AG20443 (cell line): Measurements from ENCODE around the gene PRR4.

Experiments
- DNase-seq: peaks from one replicate; pipeline ENCODE4 v3.0.0; 2012; ENCODE audit warnings: low spot score, mixed read lengths

PRR4 gene, protein sequence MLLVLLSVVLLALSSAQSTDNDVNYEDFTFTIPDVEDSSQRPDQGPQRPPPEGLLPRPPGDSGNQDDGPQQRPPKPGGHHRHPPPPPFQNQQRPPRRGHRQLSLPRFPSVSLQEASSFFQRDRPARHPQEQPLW

DNA sequence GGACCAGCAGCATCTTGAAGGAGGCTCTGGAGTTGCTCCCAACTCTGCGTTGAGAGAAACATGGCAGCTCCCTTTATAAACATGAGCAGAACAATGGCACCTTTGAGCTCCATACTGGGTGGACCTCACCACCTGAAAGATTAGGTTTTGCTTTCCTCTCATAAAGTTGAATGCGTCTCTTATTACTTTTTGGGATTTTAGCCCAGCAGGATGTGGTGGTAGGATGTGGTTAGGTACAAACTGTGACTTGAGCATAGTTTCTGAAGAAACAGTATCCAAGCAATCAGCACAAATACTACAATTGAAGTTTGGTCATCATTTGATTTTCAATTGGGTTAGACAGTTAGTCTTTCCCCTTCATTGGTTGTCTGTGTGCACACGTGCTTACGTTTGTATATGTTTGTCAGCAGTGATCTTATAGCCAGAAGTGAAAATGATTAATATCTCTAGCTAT, at the start of gene PRR4:
PRR4 (minus strand) TSS at position 51 of the 454 bp plus-strand sequence; CDS start at position 13, 38 bp downstream.
- no peak for DNase-seq

DNA sequence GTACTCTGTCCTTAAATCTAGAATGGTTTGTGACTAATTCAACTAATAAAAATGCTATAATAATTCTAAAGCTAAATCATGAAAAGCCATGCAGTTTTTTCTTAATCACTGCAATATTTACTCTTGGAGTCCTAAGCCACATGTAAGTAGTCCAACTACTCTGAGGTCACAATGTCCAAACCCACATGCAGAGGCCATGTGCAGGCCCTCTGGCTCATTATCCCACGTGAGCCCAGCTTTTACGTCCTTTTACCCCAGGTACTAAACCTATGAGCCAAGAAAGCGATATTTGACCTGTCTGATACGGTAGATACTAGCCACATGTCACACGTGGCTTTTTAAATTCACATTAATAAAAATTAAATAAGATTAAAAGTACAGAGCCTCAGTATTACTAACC, 47.6 kb upstream of the PRR4 start:
- DNase-seq: no peak

DNA sequence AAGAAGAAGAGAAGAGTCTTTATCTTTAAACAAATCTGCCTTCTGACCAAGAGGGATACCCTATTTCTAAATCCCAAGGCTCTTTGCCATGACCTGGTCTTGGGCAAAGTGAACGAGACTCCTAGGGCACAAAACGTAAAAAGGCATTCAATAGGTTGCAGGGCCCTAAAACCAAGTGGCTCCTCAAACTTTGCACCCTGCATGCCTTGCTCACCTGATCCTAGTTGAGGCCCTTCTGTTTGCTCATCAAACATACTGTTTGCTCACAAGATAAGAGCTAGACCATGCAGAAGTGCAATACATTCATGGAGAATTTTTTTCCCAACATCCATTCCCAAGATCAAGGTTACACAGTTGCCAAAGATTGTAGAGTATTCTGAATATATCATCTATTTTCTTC, 42.7 kb upstream of the PRR4 start:
- DNase-seq: no peak

DNA sequence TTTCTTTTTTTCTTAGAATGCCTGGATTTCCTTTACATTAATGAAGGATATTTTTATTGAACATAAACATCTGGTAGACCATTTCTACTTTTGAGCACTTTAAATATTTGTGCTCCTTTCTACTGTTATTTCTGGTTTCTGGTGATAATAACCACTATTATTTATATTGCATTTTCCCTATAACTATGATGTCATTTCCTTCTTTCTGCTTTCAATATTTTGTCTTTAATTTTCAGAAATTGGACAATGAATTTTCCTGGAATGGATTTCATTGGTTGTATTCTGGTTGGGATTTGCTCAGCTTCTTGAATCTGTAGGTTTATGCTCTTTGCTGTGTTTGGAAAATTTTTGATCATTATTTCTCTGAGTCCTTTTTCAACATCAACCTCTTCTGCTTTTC, 40.0 kb upstream of the PRR4 start:
- no peak for DNase-seq

DNA sequence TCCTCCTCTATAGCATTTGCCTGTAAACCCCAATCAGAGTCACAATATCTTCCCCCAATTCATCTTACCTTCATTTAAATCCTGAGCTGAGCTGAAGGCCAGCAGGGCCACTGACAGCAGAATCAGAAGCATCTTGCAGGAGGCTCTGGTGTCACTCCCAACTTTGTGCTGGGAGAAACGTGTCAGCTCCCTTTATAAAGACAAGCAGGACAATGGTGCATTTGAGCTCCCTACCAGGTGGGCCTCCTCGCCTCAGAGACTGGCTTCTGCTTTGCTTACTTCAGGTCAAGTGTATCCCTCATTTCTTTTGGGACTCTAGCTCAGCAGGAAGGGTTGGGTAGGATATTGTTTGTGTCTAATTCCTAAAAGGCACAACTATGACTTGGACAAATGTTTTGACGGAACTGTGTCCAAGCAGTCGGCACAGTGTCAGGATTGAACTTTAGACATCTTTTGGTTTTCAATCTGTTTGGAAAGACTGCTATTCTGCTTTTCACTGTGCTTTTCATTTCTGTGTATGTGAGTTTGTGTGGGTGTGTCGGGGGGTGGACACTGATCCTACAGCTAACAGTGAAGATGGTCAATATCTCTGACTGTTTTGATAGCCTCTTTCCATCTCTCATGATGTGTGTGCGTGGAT, 34.9 kb upstream of the PRR4 start, which contains the start of gene PRH1:
PRH1 (minus strand) TSS at position 170 of the 640 bp plus-strand sequence; CDS start at position 132, 38 bp downstream.
- DNase-seq: no peak

DNA sequence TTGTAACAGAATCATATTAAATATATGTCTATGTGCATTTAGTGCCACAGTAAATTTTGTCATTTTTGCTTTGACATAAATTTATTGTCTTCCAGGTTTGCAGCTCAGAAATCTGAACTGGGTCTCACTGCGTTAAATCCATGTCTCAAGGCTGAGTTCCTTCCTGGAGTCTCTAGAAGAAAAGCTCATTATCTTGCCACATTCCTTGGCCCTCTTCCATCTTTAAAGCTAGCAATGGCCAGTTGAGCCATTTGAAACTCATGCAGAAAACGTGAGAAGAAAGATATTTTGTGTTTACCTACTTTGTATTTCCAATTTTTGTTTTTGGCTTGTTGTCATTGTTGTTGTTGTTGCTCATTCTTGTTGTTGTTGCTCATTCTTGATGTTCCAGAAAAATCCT, 24.1 kb upstream of the PRR4 start:
- DNase-seq: no peak

DNA sequence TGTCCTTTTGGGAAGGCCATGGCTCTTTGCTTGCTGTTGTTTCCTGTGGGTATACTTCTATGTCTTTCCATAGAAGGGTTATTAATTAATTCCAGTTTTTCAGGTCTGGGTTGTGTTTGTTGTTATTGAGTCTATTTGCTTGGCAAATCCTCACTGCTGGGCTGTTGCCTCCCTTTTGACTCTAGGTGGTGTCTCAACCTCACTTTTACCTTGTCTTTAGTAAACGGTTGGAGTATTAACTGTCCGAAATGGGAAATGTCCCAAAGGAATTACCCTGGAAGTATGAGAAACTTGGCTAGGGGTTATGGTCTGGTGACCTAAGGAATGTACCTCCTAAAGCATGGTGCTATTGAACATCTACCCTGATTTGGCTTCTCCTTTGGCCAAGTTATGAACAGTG, 18.1 kb upstream of the PRR4 start:
- DNase-seq: no peak

DNA sequence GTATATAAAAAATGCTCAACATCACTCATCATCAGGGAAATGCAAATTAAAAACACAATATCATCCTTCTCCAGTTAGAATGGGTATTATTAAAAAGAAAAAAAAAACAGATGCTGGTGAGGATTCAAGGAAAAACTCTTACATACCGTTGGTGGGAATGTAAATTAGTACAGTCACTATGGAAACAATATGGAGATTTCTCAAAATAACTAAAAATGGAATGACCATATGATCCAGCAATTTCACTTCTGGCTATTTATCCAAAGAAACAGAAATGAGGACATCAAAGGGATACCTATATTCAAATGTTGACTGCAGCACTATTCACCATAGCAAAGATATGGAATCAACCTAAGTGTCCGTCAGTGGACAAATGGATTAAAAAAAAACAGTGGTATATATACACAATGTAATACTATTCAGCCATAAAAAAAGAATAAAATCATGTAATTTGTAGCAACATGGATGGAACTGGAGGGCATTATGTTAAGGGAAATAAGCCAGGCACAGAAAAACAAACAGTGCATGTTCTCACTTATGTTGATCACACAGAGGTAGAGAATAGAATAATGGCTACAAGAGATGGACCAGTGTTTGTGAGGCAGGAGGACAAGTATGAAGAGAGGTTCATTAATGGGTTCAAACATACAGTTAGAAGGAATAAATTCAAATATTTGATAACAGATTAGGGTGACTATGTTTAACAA, 14.4 kb upstream of the PRR4 start:
- DNase-seq: no peak

DNA sequence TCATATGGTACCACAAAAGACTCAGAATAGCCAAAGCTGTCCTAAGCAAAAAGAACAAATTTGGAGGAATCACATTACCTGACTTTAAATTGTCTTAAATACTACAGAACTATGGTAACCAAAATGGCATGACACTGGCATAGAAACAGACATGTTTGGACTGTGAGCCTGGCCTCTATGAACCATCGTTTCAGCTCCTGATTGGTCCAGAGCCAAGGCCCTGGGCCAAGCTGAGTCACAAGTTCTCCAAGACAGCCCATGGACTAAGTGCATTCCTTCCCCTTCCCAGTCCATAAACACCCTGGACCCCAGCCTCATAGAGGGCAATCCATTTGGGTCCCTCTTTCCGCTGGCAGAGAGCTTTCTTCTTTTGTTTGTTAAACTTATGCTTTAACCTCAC, 12.1 kb upstream of the PRR4 start:
- DNase-seq: no peak

DNA sequence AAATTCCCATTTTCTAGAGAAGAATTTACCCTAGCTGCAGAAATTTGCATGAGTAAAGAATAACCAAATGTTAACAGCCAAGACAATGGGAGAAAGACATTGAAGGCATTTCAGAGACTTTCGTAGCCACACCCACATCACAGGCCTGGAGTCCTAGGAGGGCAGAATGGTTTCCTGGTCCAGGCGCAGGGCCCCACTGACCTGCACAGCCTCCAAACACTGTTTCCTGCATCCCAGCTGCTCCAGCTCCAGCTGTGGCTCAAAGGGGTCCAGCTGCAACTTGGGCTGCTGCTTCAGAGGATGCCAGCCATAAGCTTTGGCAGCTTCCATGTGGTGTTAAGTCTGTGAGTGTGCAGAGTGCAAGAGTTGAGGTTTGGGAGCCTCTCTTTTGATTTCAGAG, 6.5 kb upstream of the PRR4 start:
- no peak for DNase-seq

DNA sequence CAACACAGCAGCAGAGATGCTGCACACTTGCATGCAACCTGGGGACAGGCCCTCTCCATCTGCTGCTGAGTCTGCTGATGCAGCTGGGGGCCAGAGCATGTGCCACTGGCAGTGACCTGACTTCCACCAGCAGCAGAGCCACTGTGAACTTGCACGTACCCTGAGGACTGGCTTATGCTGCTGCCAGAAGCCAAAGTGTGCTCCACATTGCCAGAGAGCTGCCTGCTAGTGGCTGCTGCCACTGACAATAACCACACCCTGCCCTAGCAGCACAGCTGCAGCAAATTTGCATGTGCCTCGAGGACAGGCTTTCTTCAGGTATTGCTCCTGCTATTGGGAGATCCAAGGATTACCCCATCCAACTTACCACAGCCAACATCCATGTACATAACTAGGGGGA, 4.5 kb upstream of the PRR4 start:
- DNase-seq: peak; percentile 13

DNA sequence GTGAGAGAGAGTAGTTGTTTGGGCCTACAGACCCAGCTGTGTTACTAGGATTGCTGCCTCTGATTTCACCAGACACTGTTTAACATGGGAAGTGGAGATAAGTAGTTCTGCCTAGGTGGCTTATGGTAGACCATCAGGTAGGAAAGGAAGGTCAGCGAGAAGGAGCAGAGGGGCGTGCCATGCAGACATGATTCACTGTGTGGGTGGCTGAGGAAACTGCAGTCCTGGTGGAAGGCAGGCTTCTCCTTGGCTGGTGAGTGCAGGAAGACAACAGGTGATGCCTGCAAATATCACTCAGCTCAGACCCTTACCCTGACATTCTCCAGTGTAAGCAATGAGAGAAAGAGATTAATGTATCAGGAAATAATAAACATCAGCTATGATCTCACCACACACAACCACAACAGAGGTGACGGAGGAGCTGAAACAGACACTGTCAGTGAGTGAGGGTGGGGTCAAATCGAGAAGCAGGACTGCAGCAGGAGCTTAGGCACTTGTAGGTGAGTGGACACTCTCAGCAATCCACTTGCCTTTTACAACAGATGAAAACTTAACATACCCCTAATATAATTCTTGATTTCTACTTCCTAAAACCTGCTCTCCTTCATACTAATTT, 2.1 kb upstream of the PRR4 start:
- DNase-seq: no peak

DNA sequence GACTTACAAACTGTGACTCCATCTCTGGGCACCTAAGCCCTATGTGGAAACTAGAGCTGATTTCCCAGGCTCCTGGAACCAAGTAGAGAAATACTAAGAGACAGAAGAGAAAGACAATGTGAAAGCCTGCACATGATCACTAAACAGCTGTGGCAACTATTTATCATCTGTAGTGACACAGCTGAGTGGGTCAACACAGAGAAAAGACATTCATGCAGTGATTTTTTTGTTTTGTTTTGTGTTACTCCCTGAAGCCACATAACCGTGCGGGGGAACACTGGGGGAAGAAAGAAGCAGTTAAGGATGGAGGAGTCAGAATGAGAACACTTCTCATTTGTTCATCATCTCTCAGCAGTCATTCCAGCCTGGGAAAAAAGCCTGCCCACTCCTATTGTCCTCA, 1.5 kb downstream of the PRR4 start:
- no peak for DNase-seq

DNA sequence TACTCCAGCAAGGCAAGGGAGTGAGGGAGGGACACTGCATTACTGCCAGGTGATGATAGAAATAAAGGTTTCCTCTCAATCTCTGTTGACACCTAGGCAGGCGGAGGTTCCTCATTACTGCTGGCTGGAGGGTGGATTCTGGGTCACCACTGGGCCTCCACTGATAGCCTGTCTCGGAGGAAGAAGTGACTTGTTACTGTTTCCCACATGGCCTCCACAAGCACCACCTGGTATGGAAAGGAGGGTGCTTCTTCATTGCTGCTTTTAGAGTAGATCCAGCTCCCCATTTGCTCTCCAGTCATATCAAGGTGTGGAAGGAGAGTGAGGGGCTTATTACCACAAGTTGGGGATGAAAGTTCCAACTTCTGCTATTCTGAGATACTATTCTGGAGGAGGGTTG, 6.4 kb downstream of the PRR4 start:
- no peak for DNase-seq

DNA sequence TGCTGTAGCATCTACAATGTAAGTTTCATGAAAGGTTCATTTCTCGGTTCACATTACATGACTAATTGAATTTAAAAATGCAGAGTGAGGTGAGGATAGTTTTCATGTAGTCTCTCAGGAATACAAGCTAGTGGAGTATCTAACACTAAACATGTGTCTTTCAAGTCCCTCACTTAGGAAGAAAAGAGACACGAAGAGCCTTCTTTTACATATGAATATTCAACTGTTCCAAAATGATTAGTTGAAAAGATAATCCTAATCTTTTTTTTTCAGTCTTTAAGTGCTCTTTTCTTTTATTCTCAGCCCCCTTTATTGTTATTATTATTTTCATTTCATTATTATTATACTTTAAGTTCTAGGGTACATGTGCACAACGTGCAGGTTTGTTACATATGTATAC, 10.8 kb downstream of the PRR4 start:
- DNase-seq: no peak

DNA sequence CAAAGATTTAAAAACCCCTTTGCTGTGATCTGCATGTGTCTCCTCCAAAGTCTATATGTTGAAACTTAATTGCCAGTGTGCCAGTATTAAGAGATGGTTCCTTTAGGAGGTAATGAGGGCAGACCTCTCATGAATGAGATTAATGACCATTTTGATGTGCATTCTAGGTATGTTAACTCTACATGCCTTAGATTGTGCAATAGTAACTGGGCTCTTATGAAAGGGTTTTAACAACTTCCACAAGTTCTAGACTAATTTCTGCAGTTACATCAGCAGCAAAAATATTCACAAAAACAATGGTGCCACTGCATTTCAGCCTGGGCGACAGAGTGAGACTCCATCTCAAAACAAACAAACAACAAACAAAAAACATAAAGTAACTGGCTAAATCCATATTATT, 19.3 kb downstream of the PRR4 start:
- no peak for DNase-seq

DNA sequence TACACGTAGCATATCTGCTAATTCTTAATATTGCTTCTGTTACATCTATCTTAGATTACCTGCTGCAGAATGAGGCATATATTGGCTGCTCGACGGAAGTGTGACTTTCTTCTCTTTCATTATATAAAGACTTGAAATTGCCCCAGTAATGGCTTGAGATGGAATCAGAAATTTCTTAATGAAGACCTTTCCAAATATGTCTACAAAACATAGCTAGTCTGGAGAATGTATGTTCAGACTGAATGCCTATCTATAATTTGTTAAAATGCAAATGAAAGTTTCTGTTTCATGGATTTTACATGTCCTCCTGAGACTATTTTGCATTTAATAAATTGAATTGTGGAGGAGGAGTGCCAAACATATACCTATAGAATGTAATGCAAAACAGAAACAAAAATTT, 23.0 kb downstream of the PRR4 start, which contains the start of gene TAS2R10:
TAS2R10 (minus strand) TSS at position 101 of the 400 bp plus-strand sequence; CDS start at position 12, 89 bp downstream.
- DNase-seq: no peak

DNA sequence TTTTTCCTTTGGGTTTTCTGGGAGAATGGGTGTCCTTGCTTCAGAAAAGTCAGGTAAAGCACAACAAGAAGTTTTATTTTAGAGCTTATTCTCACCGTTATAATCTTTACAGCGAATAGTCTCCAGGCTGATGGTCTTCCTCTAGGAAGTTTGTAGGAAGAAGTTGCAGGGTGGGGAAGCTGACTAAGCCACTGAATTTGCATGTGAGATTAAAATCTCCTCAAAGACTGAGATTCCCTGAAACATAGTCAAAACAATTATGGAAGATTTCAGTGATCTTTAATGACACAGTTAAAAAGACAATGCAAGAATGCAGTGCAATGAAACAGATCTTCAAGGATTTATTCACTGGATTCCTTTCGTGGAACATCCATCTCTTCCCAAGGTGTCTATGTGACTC, 24.3 kb downstream of the PRR4 start:
- no peak for DNase-seq

DNA sequence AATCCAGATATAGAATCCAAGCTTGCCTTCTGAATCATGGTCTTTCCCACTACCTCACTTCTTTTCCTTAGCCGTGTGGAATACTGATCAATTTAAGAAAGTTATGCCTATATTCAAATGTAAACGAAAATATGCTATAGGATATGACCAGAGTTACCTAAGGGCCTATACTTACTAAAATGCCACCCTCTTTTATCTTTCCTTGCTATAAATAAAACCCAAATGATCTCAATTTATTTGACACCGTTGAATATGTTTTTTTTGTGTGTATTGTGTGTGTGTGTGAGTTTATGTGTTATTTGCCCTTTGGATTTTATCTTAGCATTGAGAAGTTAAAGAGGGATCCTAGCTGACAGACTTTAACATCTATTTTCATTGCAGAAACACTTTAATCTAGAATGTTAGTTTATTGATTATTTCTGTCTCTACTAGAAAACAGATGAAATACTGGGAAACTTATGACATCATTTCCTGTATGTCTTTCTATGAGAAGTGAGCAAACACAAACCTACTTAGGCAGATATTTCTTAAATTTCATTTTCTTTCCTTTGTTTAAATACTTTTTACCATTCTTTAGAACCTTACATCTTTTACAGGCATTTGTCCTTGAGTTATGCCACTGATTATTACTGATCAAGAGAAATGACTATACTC, 37.3 kb downstream of the PRR4 start:
- no peak for DNase-seq

DNA sequence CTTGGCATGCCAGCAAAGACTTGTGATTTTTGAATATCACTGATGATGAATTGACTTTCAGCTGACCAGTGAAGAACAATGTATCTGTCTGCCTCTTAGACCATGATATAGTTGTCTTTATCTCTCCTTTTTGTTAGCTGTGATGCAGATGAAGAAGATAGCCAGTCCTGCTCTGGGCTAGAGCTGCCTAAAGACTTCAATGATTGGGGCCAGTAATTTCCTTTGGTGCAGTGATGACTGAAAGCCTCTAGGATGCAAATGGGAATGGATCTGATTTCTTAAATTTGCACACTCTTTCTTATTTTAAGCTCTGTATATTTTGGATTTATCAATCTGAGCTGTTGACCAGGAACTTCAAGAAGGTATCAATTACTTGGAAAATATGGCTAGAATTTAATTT, 39.2 kb downstream of the PRR4 start, which contains the start of gene TAS2R9:
TAS2R9 (minus strand) TSS at position 101 of the 400 bp plus-strand sequence; CDS start at position 8, 93 bp downstream.
- DNase-seq: no peak

DNA sequence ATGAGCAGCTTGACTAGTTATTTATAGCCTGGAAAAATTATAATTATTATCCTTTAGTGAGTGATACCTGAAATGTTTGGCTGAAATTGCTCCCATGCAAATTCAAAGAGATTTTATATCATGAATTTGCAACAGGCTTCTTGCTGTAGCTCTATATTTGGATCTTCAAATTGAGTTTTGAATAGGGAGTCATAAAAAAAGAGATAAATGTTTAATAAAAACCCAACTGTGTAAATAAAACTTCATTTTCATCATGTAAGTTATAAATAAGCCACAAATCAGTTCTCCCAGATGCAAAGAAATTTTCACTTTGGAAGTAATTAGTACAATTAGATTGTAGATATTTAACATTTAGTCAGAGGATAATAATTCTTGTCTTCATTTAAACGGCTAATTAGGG, 42.1 kb downstream of the PRR4 start, which contains the start of gene TAS2R8:
TAS2R8 (minus strand) TSS at position 101 of the 400 bp plus-strand sequence. CDS start 306 bp downstream, outside the sequence.
- DNase-seq: no peak

DNA sequence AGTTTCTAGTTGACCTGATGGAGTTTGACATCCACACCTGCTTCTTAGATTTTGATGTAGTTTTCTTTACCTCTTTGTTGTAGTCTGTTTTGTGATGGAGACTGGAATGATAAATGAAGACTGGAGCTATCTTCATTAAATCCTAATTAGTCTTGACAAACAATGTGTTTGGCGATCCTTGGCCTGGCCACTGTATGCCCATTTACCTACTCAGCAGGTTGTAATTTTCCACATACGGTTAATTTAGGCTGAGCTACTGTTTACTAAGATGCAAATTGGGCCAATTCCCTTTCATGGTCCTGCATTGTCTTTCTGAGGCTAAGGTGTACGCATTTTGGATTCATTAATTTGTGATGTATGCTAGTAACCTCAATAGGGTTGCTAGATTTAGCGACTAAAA, 46.7 kb downstream of the PRR4 start, which contains the start of gene TAS2R7:
TAS2R7 (minus strand) TSS at position 41 of the 400 bp plus-strand sequence. CDS start 57 bp downstream, outside the sequence.
- no peak for DNase-seq
